ENCODE data around the gene SLC6A4. TPM values are rescaled to one million over a fixed set of nuclear protein-coding genes. Genes with fewer than 3 reads are reported as not detected.

SLC6A4 gene
- polyA plus RNA-seq, 1 donor (not counting 4 experiments of a cell fraction or from before 2014, with no cell fraction given): not detected

GRCh38 chr17:30199600-30199999 lies 35.9 kb downstream of the SLC6A4 start:
- Histone ChIP-seq H3K4me3 (ENCODE audit: control insufficient read depth in 2 of 3, extremely low read depth in 1 of 3, insufficient read depth in 2 of 3, low read depth in 1 of 3, low read length in 3 of 3) (no peak overlapping the region), H3K9ac (ENCODE audit: control insufficient read depth, extremely low read depth, insufficient read depth, low read length) (no peak overlapping the region), H3K27ac (ENCODE audit: control insufficient read depth, insufficient read depth, low read length) (no peak overlapping the region), H3K4me2 (ENCODE audit: control insufficient read depth, extremely low read depth, insufficient read depth, low read depth, low read length) (no peak overlapping the region), H4K20me1 (ENCODE audit: control insufficient read depth, extremely low read depth, insufficient read depth, low read length) (no peaks in the 10 kb centered on the region), H3K4me1 (ENCODE audit: control insufficient read depth, extremely low read depth, insufficient read depth, low read length) (no peaks in the 10 kb centered on the region), H2AFZ (ENCODE audit: control insufficient read depth, low read length) (no peak overlapping the region), H3K9me3 (ENCODE audit: control insufficient read depth, low read depth, low read length) (no peaks in the 10 kb centered on the region), H3K36me3 (ENCODE audit: control insufficient read depth in 2 of 2, extremely low read depth in 1 of 2, insufficient read depth in 2 of 2, low read length in 2 of 2) (no peaks in the 10 kb centered on the region), H3K79me2 (ENCODE audit: control insufficient read depth, insufficient read depth, low read length) (no peaks in the 10 kb centered on the region), H3K9me1 (ENCODE audit: control insufficient read depth, extremely low read depth, insufficient read depth, low read length) (no peaks in the 10 kb centered on the region), H3K27me3 (ENCODE audit: control insufficient read depth, extremely low read depth, insufficient read depth, low read length) (peaks cover 10% of the 10 kb centered on the region)
- FAIRE-seq (no peak), DNase-seq (ENCODE audit: low read depth, low spot score) (no peak)
- dilution Hi-C loops (cut with MboI; ENCODE audit: extremely low pct_ligation_motif_present, low sequenced_read_pairs): loop anchor here (10.0 kb wide), 1 partner anchor 125 kb away; no protein-coding TSS in a partner anchor
- TF ChIP-seq CTCF (optimal IDR thresholded peaks at IDR 0.05 in 1 of 3, IDR thresholded peaks at IDR 0.05 in 1 of 3, conservative IDR thresholded peaks at IDR 0.05 in 1 of 3; ENCODE audit: extremely low read depth in 1 of 3, insufficient read depth in 2 of 3, low read length in 3 of 3): no peak

GRCh38 chr17:30197416-30197815 lies 38.1 kb downstream of the SLC6A4 start:
- no peaks in the 10 kb centered on the region for H3K4me1 ChIP-seq (ENCODE audit: control insufficient read depth, extremely low read depth, insufficient read depth, low read length)
- no peak overlapping the region for H3K4me3 ChIP-seq (ENCODE audit: control insufficient read depth in 2 of 3, extremely low read depth in 1 of 3, insufficient read depth in 2 of 3, low read depth in 1 of 3, low read length in 3 of 3)
- DNase-seq (ENCODE audit: low read depth, low spot score) (no peak), FAIRE-seq (no peak)
- H2AFZ ChIP-seq (ENCODE audit: control insufficient read depth, low read length): no peak overlapping the region
- H3K9ac ChIP-seq (ENCODE audit: control insufficient read depth, extremely low read depth, insufficient read depth, low read length): no peak overlapping the region
- no peak overlapping the region for H3K4me2 ChIP-seq (ENCODE audit: control insufficient read depth, extremely low read depth, insufficient read depth, low read depth, low read length)
- H4K20me1 ChIP-seq (ENCODE audit: control insufficient read depth, extremely low read depth, insufficient read depth, low read length): no peaks in the 10 kb centered on the region
- dilution Hi-C loops (cut with MboI; ENCODE audit: extremely low pct_ligation_motif_present, low sequenced_read_pairs): loop anchor here (10.0 kb wide), 1 partner anchor 127 kb away; no protein-coding TSS in a partner anchor
- no peaks in the 10 kb centered on the region for H3K36me3 ChIP-seq (ENCODE audit: control insufficient read depth in 2 of 2, extremely low read depth in 1 of 2, insufficient read depth in 2 of 2, low read length in 2 of 2)
- H3K9me1 ChIP-seq (ENCODE audit: control insufficient read depth, extremely low read depth, insufficient read depth, low read length): no peaks in the 10 kb centered on the region
- TF ChIP-seq CTCF (optimal IDR thresholded peaks at IDR 0.05 in 1 of 3, IDR thresholded peaks at IDR 0.05 in 1 of 3, conservative IDR thresholded peaks at IDR 0.05 in 1 of 3; ENCODE audit: extremely low read depth in 1 of 3, insufficient read depth in 2 of 3, low read length in 3 of 3) (no peak), EZH2 (IDR thresholded peaks at IDR 0.05; ENCODE audit: low read length) (no peak)
- no peaks in the 10 kb centered on the region for H3K79me2 ChIP-seq (ENCODE audit: control insufficient read depth, insufficient read depth, low read length)
- peaks cover 12% of the 10 kb centered on the region for H3K27me3 ChIP-seq (ENCODE audit: control insufficient read depth, extremely low read depth, insufficient read depth, low read length)
- H3K27ac ChIP-seq (ENCODE audit: control insufficient read depth, insufficient read depth, low read length): no peak overlapping the region
- no peaks in the 10 kb centered on the region for H3K9me3 ChIP-seq (ENCODE audit: control insufficient read depth, low read depth, low read length)

All from keratinocyte (primary cell).